IPS DF 19.7 (cell line): ENCODE measurements around the gene C20orf173.
"Not testable (repeated sequence)": the region's sequence is repeated elsewhere in the genome, so short reads cannot be mapped to it uniquely, and the experiment has no call there.

Experiments
- DNase-seq: peaks from one replicate; pipeline ENCODE4 v3.0.0-alpha.2; 2013; ENCODE audit warnings: low read depth, low spot score

The C20orf173 gene

GRCh38 chr20:35529552-35529951 is at the start of gene C20orf173:
Gene C20orf173, minus strand, starts transcription at chr20:35529652. Its CDS starts 279 bp downstream, at chr20:35529373.
- no peak for DNase-seq

GRCh38 chr20:35579196-35579595 is 49.7 kb upstream of the C20orf173 start:
- no peak for DNase-seq

- no peak for DNase-seq
Measured at GRCh38 chr20:35578469-35578868, 49.0 kb upstream of the C20orf173 start.

DNA sequence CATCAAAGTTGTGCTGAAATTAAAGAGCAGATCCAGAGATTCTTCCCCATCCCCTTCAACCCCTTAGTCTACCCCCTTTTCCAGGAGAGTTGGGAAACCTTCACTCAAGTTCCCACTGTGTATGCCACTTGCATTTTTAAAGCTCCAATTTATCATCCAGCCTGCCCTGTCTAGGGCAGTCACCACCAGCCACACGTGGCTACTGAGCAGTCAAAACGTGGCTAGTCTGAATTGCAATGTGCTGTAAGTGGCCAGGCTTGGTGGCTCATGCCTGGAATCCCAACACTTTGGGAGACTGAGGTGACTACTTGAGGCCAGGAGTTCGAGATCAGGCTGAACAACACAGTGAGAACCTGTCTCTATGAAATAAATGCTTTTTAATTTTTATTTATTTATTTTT is 47.4 kb upstream of the C20orf173 start:
- DNase-seq = no peak

- no peak for DNase-seq
Measured at GRCh38 chr20:35575958-35576357, 46.5 kb upstream of the C20orf173 start.

DNA sequence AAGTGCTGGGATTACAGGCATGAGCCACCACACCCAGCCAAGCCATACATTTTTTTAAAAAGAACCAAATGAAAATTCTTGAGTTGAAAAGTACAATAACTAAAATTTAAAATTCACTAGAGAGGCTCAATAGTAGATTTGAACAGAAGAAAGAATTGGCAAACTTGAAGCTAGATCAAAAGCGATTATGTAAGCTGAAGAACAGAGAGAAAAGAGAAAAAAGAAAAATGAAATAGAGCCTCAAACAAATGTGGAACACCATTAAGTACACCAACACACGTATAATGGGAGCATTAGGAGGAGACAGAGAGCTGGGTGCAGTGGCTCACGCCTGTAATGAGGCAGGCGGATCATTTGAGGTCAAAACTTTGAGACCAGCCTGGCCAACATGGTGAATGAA is 43.4 kb upstream of the C20orf173 start:
- DNase-seq = no peak

GRCh38 chr20:35571555-35571954 is 42.1 kb upstream of the C20orf173 start:
- no peak for DNase-seq

GRCh38 chr20:35568645-35569044 is 39.2 kb upstream of the C20orf173 start:
- DNase-seq = peak; percentile 28

DNA sequence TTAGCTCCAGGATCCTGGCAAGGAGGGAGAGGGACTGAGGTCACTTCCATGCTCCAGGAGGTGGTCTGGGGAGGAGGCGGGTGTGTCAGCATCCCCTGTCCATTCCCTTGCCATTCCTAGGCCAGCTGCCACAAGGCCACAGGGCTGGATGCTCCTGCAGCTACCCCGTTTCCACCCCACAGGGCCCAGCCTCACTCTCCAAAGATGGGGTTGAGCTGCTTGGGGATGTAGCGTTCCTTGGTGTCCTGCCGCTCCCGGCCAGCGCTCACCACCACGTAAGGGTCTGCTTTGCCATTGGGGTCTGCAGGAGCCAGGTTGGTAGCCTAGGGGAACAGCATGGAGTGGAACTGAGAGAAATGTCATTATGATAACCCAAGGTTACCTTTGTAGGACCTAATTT is 35.5 kb upstream of the C20orf173 start:
- no peak for DNase-seq

DNA sequence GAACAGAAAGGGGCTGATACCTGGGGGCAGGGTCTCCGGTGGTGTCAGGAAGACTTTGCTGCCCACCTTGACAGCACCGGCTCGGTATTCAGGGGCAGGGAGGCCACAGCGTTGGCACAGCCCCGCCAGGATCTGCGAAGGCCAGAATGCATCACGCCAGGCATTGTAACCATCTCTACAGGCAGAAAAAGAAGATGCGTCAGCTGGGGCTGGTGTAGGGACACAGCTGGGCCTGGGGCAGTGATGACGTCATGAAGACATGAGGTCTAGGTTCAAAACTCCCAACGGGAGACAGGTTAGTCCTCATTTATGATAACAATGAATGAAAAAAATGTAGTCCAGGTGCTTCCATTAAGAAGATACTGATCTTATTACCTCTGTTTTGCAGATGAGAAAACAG is 34.4 kb upstream of the C20orf173 start:
- DNase-seq = no peak

DNA sequence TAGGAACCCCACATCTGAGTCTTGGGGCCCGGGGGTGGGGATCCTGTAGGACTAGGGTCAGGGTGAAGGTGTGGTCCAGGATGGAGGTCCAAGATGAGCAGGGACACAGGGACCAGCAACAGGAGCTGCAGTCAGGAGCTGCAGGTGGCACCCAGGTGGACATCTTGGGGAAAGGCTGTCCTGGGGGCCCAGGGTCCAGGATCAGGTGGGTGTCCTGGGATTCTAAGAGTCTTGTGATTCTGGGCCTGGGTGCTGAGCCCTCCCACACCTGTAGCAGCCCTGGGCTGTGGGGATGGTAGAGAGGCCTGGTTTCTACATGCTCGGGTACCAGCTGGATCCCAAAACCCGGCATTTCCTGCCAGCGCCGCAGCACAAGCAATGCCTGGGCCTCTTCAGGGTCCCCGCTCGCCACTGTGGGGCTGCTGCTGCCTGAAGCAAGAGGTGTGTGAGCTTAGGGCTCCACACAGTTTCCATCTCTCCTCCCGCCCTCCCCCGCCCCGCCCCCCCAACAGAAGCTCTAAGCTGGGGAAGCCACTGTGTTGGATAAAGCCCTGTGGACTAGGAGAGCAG is 33.2 kb upstream of the C20orf173 start:
- no peak for DNase-seq

DNA sequence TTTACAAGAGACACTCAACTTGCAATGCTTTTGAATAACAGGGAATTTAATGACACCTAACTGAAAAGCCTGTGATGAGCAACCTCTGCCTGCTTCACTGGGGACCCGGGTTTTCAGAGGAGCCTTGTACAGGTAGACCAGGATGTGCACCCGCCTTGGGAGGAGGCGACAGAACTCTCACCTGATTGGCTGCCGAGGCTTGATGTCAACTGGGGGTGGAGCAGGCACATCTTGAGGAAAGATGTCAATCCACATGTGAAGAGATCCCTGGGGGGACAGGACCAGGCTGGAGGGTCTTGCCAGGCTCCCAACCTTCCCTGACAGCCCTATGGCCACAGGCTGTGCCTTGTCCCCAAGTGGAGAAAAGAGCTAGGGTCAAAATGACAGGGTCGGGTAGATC is 32.2 kb upstream of the C20orf173 start:
- no peak for DNase-seq

GRCh38 chr20:35561268-35561667 is 31.8 kb upstream of the C20orf173 start:
- DNase-seq = no peak

DNA sequence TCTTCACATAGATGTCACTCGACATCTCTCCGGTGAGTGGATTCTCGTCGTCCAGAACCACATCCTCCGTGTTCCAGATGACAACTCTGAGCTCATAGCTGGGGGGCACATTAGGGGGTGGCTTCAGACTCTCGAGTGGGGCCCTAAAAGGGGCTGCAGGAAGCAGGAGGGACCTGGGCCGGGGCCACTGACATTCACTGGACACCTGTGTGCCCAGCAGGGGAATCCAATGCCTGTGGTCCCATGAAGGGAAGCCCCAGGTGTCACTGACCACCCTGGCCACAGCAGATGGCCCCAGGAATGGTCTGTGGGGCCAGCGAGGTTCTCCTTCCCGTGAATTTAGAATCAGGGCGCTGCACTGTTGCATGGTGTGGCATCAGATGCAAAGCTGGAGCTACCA is 31.1 kb upstream of the C20orf173 start:
- no peak for DNase-seq

DNA sequence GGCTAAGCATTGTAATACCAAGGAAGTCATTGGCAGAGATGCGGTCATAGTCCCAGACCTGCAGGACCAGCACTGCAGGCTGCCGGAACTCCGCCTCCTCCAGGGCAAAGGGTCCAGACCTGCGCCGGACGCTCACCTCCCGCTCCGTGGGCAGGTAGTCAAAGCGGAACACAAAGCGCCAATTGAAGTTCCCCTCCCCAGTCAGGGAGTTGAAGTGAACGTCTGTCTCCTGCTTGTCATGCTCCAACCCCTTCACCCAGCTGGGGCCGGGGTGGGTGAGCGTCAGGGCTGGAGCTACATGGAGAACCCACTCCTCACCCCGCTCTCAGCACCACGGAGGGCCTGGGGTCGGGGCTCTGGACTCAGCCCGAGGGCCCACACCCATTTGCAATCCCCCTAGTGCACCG is 30.7 kb upstream of the C20orf173 start:
- no peak for DNase-seq

GRCh38 chr20:35559042-35559693 is 29.7 kb upstream of the C20orf173 start:
- no peak for DNase-seq

- DNase-seq = no peak
Measured at GRCh38 chr20:35558451-35558850, 29.0 kb upstream of the C20orf173 start.

DNA sequence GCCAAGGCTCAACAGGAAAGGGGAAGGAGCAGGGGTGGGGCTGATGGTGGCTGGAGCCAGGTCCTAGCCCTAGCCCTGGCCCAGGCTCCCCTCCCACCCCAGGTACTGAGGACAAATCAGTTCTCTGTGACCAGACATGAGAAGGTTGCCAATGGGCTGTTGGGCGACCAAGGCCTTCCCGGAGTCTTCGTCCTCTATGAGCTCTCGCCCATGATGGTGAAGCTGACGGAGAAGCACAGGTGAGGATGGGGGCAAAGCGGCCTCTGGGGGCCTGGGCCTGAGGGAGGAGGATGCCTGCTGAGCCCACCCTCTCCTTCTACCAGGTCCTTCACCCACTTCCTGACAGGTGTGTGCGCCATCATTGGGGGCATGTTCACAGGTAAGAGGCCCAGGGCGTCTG is 27.4 kb upstream of the C20orf173 start:
- no peak for DNase-seq

- DNase-seq = no peak
Measured at GRCh38 chr20:35555951-35556645, 26.6 kb upstream of the C20orf173 start.

- not testable (repeated sequence) for DNase-seq
Measured at GRCh38 chr20:35555461-35555860, 26.0 kb upstream of the C20orf173 start.

DNA sequence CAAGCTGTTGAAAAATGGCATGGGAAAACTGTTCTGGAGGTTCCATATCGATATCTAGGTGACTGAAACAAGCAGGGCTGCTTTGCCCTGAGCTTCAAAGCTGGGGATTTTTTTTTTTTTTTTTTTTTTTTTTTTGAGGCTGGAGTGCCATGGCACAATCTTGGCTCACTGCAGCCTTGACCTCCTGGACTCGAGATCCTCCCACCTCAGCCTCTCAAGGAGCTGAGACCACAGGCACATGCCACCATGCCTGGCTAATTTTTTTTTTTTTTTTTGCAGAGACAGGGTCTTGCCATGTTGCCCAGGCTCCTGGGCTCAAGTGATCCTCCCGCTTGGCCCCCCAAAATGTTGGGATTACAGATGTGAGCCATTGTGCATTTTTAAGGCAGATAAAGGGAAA is 23.5 kb upstream of the C20orf173 start:
- no peak for DNase-seq

GRCh38 chr20:35551503-35551902 is 22.1 kb upstream of the C20orf173 start:
- DNase-seq = no peak

- DNase-seq = no peak
Measured at GRCh38 chr20:35547329-35547728, 17.9 kb upstream of the C20orf173 start.
